ENCODE results near the gene GRIK2.

The GRIK2 gene

DNA sequence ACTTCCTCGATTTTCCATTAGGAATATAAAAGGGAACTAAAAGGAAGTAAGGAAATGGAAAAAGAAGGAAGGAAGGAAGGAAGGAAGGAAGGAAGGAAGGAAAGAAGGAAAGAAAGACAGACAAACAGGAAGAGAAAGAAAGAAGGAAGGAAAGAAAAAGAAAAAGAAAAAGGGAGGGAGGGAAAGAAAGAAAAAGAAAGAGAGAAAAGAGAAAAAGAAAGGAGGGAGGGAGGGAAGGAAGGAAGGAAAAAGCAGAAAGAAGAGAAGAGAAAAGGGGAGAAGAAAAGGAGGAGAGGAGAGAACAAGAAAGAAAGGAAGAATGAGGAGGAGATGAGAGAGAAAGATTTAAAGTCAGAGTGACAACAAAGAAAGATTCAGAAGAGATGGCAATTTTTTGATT lies 724.5 kb downstream of the GRIK2 start:
- H3K4me3 ChIP-seq (ENCODE audit: low read depth, low read length), result no peak overlapping the region
- TF ChIP-seq, protein P1, sequence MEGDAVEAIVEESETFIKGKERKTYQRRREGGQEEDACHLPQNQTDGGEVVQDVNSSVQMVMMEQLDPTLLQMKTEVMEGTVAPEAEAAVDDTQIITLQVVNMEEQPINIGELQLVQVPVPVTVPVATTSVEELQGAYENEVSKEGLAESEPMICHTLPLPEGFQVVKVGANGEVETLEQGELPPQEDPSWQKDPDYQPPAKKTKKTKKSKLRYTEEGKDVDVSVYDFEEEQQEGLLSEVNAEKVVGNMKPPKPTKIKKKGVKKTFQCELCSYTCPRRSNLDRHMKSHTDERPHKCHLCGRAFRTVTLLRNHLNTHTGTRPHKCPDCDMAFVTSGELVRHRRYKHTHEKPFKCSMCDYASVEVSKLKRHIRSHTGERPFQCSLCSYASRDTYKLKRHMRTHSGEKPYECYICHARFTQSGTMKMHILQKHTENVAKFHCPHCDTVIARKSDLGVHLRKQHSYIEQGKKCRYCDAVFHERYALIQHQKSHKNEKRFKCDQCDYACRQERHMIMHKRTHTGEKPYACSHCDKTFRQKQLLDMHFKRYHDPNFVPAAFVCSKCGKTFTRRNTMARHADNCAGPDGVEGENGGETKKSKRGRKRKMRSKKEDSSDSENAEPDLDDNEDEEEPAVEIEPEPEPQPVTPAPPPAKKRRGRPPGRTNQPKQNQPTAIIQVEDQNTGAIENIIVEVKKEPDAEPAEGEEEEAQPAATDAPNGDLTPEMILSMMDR (IDR thresholded peaks at IDR 0.05; ENCODE audit: low read depth, low read length, missing control alignments), result no peak
- no peak for DNase-seq (ENCODE audit: low read depth)

Measured in GM12864 (cell line).